Measurements from ENCODE around the gene ZFHX3. TPM values are rescaled to one million over a fixed set of nuclear protein-coding genes. Genes with fewer than 3 reads are reported as not detected.

ZFHX3 gene
- total and polyA plus RNA-seq, 10 of the 15 experiments (the other 5 are each of a cell fraction or from before 2014, with no cell fraction given): 0.68 to 8.6 (median 2.0) TPM

GRCh38 chr16:72897707-72898106, 150.2 kb downstream of the ZFHX3 start:
- BruUV-seq (replicated peaks): no TSS peak
- FAIRE-seq (no peak), DNase-seq (ENCODE audit: low read depth, low spot score) (no peak), ATAC-seq (no peak)
- Histone ChIP-seq H3K4me3 (no peak overlapping the region), H3K27ac (ENCODE audit: control insufficient read depth, insufficient read depth) (no peak overlapping the region), H3K9ac (ENCODE audit: control insufficient read depth, insufficient read depth, low read length) (no peak overlapping the region), H3K79me2 (ENCODE audit: control insufficient read depth, insufficient read depth, low read length) (no peaks in the 10 kb centered on the region), H3K4me1 (ENCODE audit: control insufficient read depth, insufficient read depth, low read length) (no peaks in the 10 kb centered on the region), H3K9me3 (replicated peaks; ENCODE audit: control insufficient read depth, insufficient read depth, low read length) (no peaks in the 10 kb centered on the region), H2AFZ (ENCODE audit: control insufficient read depth, low read depth, low read length) (no peak overlapping the region), H3K36me3 (ENCODE audit: control insufficient read depth in 2 of 2, insufficient read depth in 2 of 2, low read length in 1 of 2) (peaks cover 0 to 4% of the 10 kb centered on the region in 2 experiments; a peak in 2 of 4 replicates), H3K4me2 (ENCODE audit: control insufficient read depth, insufficient read depth) (no peak overlapping the region), H3K27me3 (replicated peaks in 1 of 2; ENCODE audit: control insufficient read depth in 2 of 2, insufficient read depth in 2 of 2, low read length in 1 of 2) (no peaks in the 10 kb centered on the region), H4K20me1 (ENCODE audit: control insufficient read depth, insufficient read depth) (no peaks in the 10 kb centered on the region)
- WGBS (ENCODE audit: insufficient coverage, insufficient replicate concordance, low lambda C conversion rate, missing lambda C conversion rate): over 99% methylated on average over 6 of the region's 6 CpGs
- in situ Hi-C loops (cut with MboI) (no loop called here), intact Hi-C loops (cut with micrococcal nuclease; ENCODE audit: unreplicated experiment) (no loop called here)
- RAD21 ChIA-PET (ENCODE audit: unreplicated experiment): no interaction called here
- SMC1A ChIA-PET (ENCODE audit: uncharacterized antibody, unreplicated experiment): no interaction called here
- POLR2A ChIA-PET: no interaction called here
- CTCF ChIA-PET: no interaction called here
- no peak for TF ChIP-seq CUX1 (IDR thresholded peaks at IDR 0.05; ENCODE audit: insufficient replicate concordance, low read depth, low read length)
- no peak for TF ChIP-seq BHLHE40 (IDR thresholded peaks at IDR 0.05; ENCODE audit: borderline replicate concordance in 1 of 2, low read depth in 2 of 2, low read length in 1 of 2)
- TF ChIP-seq E4F1 (IDR thresholded peaks at IDR 0.05; ENCODE audit: borderline replicate concordance, partially characterized antibody): no peak
- TF ChIP-seq ZNF217 (IDR thresholded peaks at IDR 0.05): no peak
- TF ChIP-seq FOS (IDR thresholded peaks at IDR 0.05; ENCODE audit: borderline replicate concordance, extremely low read depth, insufficient read length): no peak
